Jurkat, Clone E6-1 (cell line): ENCODE measurements around the gene KCNN2.

ENCODE experiments used
- DNase-seq: peaks from one replicate; pipeline ENCODE4 v3.0.0-alpha.2; 2011; ENCODE audit warnings: low read depth, low spot score
- H3K4me3 ChIP-seq: 2 replicates; pipeline ENCODE4 v1.5.1; 2011; ENCODE audit warnings: mild to moderate bottlenecking, low read length, control low read depth, moderate library complexity

The KCNN2 gene

GRCh38 chr5:114360816-114361723 is 800 bp upstream of the KCNN2 start:
- peak overlapping the region; percentile 80 for H3K4me3 ChIP-seq
- peak; percentile 45 for DNase-seq

DNA sequence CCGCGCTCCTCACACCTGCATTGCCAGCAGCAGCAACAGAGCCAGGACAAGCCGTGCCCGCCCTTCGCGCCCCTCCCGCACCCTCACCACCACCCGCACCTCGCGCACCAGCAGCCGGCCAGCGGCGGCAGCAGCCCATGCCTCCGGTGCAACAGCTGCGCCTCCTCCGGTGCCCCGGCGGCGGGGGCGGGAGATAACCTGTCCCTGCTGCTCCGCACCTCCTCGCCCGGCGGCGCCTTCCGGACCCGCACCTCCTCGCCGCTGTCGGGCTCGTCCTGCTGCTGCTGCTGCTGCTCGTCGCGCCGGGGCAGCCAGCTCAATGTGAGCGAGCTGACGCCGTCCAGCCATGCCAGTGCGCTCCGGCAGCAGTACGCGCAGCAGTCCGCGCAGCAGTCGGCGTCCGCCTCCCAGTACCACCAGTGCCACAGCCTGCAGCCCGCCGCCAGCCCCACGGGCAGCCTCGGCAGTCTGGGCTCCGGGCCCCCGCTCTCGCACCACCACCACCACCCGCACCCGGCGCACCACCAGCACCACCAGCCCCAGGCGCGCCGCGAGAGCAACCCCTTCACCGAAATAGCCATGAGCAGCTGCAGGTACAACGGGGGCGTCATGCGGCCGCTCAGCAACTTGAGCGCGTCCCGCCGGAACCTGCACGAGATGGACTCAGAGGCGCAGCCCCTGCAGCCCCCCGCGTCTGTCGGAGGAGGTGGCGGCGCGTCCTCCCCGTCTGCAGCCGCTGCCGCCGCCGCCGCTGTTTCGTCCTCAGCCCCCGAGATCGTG is 517 bp downstream of the KCNN2 start:
- H3K4me3 ChIP-seq = peak overlapping the region; percentile 80
- DNase-seq = no peak

DNA sequence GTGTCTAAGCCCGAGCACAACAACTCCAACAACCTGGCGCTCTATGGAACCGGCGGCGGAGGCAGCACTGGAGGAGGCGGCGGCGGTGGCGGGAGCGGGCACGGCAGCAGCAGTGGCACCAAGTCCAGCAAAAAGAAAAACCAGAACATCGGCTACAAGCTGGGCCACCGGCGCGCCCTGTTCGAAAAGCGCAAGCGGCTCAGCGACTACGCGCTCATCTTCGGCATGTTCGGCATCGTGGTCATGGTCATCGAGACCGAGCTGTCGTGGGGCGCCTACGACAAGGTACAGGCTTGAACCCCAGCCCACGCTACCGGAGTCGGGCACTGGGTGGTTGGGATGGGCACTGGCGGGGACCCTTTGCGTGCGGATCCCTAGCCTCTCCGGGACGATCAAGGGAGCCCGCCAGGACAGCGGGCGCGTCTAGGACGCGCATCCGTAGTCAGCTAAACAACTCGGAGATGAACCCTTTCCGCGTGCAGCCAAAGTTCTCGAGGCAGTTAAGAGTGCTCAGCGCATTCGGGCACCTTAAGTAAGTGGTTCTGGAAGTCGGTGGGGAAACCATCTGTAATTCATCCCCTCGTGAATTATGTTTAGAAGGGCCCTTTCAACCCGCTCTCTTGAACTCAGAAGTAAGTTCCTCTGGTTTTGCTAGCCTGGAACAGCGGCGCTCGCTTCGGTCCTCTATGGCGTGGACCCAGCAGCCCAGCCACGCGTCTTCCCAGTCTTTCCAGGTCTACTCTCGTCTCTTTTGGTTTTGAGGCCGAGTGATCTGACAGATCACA is 1.3 kb downstream of the KCNN2 start:
- H3K4me3 ChIP-seq = peak overlapping the region; percentile 80
- DNase-seq = no peak

GRCh38 chr5:114363837-114364236 is 2.0 kb downstream of the KCNN2 start:
- H3K4me3 ChIP-seq = peak overlapping the region; percentile 80
- peak; percentile 69 for DNase-seq

GRCh38 chr5:114367029-114367428 is 5.2 kb downstream of the KCNN2 start:
- no peak overlapping the region for H3K4me3 ChIP-seq
- DNase-seq = no peak

GRCh38 chr5:114369680-114370417 is 8.0 kb downstream of the KCNN2 start:
- peak; percentile 96 for DNase-seq
- H3K4me3 ChIP-seq = peak overlapping the region; percentile 31

DNA sequence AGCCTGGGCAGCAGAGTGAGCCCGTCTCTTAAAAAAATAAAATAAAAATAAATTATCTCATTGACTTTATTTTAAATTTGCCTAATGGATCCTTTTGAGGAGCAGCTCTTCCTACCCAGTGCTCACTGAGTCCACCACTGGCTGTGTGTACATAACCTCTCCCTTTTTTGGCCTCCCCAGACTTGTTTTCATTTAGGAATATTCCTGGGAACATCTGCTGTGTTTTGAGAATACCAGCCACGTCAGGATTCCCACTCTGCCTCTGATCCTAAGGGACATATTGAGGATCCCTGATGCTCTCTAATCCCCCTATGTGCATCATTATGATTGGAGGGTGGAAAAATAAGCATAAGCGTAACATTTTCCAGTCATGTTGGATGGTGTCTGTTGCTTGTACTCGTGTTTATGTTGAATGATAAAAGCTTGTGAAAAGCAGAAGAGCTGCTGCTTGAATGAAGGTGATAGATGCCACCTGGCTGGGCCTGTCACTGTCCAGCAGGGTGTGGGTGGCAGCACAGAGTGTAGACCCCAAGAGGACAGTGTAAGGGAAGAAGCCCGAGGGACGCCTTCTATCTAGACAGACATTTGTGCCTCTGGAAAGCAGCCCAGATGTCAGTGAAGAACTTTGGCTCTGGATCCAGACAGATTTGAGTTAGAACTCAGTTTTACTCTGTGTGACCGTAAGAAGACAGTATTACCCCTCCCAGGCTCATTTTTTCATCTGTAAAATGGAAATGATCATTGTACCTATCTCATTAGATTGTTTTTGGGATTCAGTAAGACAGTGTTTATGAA is 15.4 kb downstream of the KCNN2 start:
- DNase-seq = no peak
- H3K4me3 ChIP-seq = no peak overlapping the region

DNA sequence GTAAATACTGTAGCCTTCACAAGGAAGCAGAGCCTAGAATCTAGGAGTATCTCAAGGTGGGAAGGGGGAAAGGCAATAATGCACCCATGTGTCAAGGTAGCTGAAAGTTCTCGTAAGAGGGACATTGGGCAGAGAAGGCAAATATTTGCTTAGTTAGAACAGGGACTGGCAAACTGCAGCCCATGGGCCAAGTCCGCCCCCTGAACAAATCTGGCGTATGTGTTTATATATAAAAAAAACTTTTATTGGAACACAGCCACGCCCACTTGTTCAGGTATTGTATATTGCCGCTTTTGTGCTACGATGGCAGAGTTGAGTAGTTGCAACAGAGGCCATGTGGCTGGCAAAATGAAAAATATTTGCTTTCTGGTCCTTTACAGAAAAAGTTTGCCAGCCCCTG is 16.1 kb downstream of the KCNN2 start:
- DNase-seq = no peak
- H3K4me3 ChIP-seq = no peak overlapping the region

DNA sequence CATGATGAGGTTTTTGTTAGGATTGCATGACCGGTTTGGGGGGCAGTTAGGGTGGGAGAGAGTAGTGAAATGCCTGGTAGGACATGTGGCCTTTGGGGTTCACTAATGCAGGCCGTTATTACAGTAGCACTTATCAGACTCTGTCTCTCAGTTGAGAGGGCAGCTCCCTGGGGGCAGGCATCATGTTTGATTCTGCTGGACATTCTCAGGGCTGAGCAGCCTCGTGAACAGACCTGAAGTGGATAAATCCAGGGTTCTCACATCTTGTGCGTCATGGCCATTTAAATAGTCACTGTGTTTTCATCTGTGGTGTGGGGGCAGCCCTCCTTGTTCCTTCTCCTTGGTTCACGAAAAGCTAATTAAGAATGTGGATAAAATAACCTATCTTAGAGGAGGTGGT is 18.9 kb downstream of the KCNN2 start:
- DNase-seq = no peak
- no peak overlapping the region for H3K4me3 ChIP-seq

DNA sequence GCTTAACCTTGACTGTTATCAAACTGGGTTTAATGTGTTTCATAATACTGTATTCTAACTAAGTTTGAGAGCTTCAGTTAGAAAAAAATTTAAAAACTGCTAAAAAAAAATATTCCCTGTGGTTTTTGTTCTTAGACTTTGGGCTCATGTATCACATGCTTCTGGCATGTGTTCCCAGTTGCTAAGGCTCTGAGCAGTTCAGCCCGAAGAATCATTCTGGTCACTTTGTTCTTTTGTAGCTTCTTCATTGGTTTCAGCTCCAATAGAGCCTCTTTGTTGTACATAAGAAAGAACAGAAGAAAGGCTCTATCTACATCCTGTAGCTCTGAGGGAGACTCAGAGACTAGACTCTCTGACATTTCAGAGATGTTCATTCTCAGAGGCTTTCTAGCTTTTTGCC is 25.6 kb downstream of the KCNN2 start:
- no peak overlapping the region for H3K4me3 ChIP-seq
- DNase-seq = peak; percentile 41

DNA sequence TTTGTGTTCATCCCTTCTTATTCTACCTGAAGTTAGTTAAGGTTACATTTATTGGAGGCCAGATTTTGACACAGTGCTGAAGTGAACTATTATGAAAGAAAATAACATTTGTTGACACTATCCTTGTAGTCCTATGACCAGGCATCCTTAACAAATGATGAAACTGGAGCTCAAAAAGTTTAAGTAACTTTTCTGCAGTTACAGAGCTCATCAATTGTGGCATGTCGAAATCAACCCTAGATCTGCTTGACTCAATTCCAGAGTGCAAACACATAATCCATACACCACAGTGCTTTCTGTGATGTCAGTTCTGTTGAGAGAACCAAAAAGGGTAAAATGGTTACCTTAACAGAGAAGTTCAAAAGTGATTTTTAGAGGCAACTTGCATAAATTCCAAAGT is 28.6 kb downstream of the KCNN2 start:
- H3K4me3 ChIP-seq = no peak overlapping the region
- no peak for DNase-seq

- no peak overlapping the region for H3K4me3 ChIP-seq
- DNase-seq = no peak
Measured at GRCh38 chr5:114391321-114391720, 29.5 kb downstream of the KCNN2 start.

DNA sequence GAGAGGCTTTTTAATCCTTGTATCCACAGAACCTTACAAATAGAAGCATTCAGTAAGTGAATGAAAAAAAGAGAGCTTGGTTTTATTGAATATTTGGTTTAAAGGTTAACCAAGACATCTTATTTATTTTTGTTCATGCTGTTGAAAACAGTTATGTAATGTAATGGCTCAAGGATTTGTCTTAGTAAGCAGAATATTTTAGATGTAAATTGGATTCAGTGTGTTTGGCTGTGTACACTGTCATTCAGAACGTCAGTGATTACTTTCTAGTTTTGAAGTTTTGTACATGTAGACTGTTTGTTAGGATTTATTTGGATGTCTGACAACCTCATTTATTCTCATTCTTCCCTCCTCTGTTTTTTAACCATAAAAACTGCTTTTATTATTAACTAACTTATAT is 31.3 kb downstream of the KCNN2 start:
- no peak for DNase-seq
- no peak overlapping the region for H3K4me3 ChIP-seq

GRCh38 chr5:114402206-114402605 is 40.3 kb downstream of the KCNN2 start:
- no peak for DNase-seq
- no peak overlapping the region for H3K4me3 ChIP-seq

DNA sequence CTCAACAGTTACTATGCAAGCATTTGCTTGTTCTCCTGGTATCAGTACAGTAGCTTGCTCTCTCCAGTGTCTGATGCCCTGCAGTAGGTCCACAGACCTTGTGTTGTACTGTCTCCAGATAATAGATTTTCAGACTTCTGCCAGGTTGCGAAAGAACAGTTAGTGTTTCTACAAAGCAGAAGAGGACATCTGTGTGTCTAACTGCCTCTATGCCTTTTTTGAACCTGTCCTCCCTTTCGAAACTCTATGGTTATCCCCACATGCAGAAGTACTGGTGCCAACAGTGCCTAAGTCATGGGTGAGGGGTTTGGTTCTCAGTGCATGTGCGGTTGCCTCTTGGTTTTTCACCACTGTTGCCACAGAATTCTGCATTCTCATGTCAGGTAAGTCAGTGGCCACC is 45.9 kb downstream of the KCNN2 start:
- peak; percentile 66 for DNase-seq
- no peak overlapping the region for H3K4me3 ChIP-seq

GRCh38 chr5:114408847-114409246 is 47.0 kb downstream of the KCNN2 start:
- no peak overlapping the region for H3K4me3 ChIP-seq
- DNase-seq = no peak

GRCh38 chr5:114411380-114411931 is 49.6 kb downstream of the KCNN2 start:
- DNase-seq = no peak
- H3K4me3 ChIP-seq = no peak overlapping the region
